ENCODE data around the gene HS3ST1.

Gene HS3ST1

GRCh38 chr4:11426731-11427120, 2.0 kb downstream of the HS3ST1 start (continued):
- TF ChIP-seq CREB5 (CRISPR knock-in tag; IDR thresholded peaks at IDR 0.05; ENCODE audit: low read depth) = no peak
- no peak for TF ChIP-seq SNAI2 (CRISPR knock-in tag; IDR thresholded peaks at IDR 0.05)
- TF ChIP-seq ISL1 (CRISPR knock-in tag; IDR thresholded peaks at IDR 0.05) = no peak
- no peak for TF ChIP-seq ZNF565 (CRISPR knock-in tag; conservative IDR thresholded peaks at IDR 0.05; ENCODE audit: low read depth)
- no peak for TF ChIP-seq ZFP3 (CRISPR knock-in tag; IDR thresholded peaks at IDR 0.05)
- no peak for TF ChIP-seq OSR1 (CRISPR knock-in tag; IDR thresholded peaks at IDR 0.05)
- no peak for TF ChIP-seq ZNF70 (CRISPR knock-in tag; IDR thresholded peaks at IDR 0.05)

GRCh38 chr4:11426003-11426402, 2.7 kb downstream of the HS3ST1 start:
- ATAC-seq = no peak
- TF ChIP-seq PPARA (CRISPR knock-in tag; IDR thresholded peaks at IDR 0.05; ENCODE audit: borderline replicate concordance) (no peak), ZNF8 (CRISPR knock-in tag; IDR thresholded peaks at IDR 0.05) (no peak), CSRNP3 (CRISPR knock-in tag; IDR thresholded peaks at IDR 0.05) (no peak), SNAI2 (CRISPR knock-in tag; IDR thresholded peaks at IDR 0.05) (no peak), ZC3H10 (CRISPR knock-in tag; IDR thresholded peaks at IDR 0.05) (no peak), ZFP30 (CRISPR knock-in tag; IDR thresholded peaks at IDR 0.05) (no peak), OSR1 (CRISPR knock-in tag; IDR thresholded peaks at IDR 0.05) (no peak)

- TF ChIP-seq ZNF8 (CRISPR knock-in tag; IDR thresholded peaks at IDR 0.05) (no peak), GLIS3 (CRISPR knock-in tag; IDR thresholded peaks at IDR 0.05) (no peak), TCF4 (CRISPR knock-in tag; IDR thresholded peaks at IDR 0.05; ENCODE audit: borderline replicate concordance) (no peak), PPARA (CRISPR knock-in tag; IDR thresholded peaks at IDR 0.05; ENCODE audit: borderline replicate concordance) (no peak), TOX (CRISPR knock-in tag; IDR thresholded peaks at IDR 0.05; ENCODE audit: borderline replicate concordance) (no peak), ISL1 (CRISPR knock-in tag; IDR thresholded peaks at IDR 0.05) (no peak), TSHZ2 (CRISPR knock-in tag; IDR thresholded peaks at IDR 0.05) (no peak), POU6F1 (CRISPR knock-in tag; IDR thresholded peaks at IDR 0.05; ENCODE audit: borderline replicate concordance, low read depth) (no peak), ARNTL (CRISPR knock-in tag; IDR thresholded peaks at IDR 0.05; ENCODE audit: borderline replicate concordance, low read depth) (no peak), CSRNP3 (CRISPR knock-in tag; IDR thresholded peaks at IDR 0.05) (no peak), OSR1 (CRISPR knock-in tag; IDR thresholded peaks at IDR 0.05) (no peak), ZNF565 (CRISPR knock-in tag; conservative IDR thresholded peaks at IDR 0.05; ENCODE audit: low read depth) (no peak), RARB (CRISPR knock-in tag; IDR thresholded peaks at IDR 0.05) (no peak), CREB5 (CRISPR knock-in tag; IDR thresholded peaks at IDR 0.05; ENCODE audit: low read depth) (no peak), CSDC2 (CRISPR knock-in tag; IDR thresholded peaks at IDR 0.05) (no peak)
- no peak for ATAC-seq
Measured at GRCh38 chr4:11424856-11425255, 3.8 kb downstream of the HS3ST1 start.

Data from SK-N-SH treated with all-trans-retinoic acid at 6 μM for 48 hours (cell line).